Loucy (cell line): ENCODE results near the gene ZNF280D.
"Not testable (repeated sequence)": the region's sequence is repeated elsewhere in the genome, so short reads cannot be mapped to it uniquely, and the experiment has no call there.

Experiments
- H2AFZ ChIP-seq: fragments of 200-600 bp; sonication (generic); 2 replicates; pipeline ENCODE4 v1.6.0; 2016; ENCODE audit warnings: antibody characterized with exemption, mild to moderate bottlenecking, low read length, moderate library complexity
- H3F3A ChIP-seq: fragments of 200-600 bp; 2 replicates; pipeline ENCODE4 v1.6.0; 2016; ENCODE audit warnings: antibody characterized with exemption, low read depth, mild to moderate bottlenecking
- H3K27me3 ChIP-seq: fragments of 200-600 bp; sonication (generic); 2 replicates; pipeline ENCODE4 v1.6.1; 2014; ENCODE audit warnings: low read length, mild to moderate bottlenecking; ENCODE audit not compliant: insufficient read depth, poor library complexity, severe bottlenecking
- H3K36me3 ChIP-seq: fragments of 200-600 bp; sonication (generic); 2 replicates; pipeline ENCODE4 v1.6.1; 2016; ENCODE audit warnings: low read length; ENCODE audit not compliant: insufficient read depth
- H3K4me1 ChIP-seq: fragments of 200-600 bp; sonication (generic); 2 replicates; pipeline ENCODE4 v1.5.1; 2014; ENCODE audit warnings: low read length, mild to moderate bottlenecking; ENCODE audit not compliant: insufficient read depth, poor library complexity, severe bottlenecking
- H3K4me2 ChIP-seq: fragments of 200-600 bp; sonication (generic); 2 replicates; pipeline ENCODE4 v1.6.0; 2014; ENCODE audit warnings: antibody characterized with exemption, low read length, low read depth, mild to moderate bottlenecking; ENCODE audit not compliant: poor library complexity, severe bottlenecking
- H3K4me3 ChIP-seq: fragments of 200-600 bp; sonication (generic); 2 replicates; pipeline ENCODE4 v1.5.1; 2014; ENCODE audit warnings: low read length, mild to moderate bottlenecking, mixed read lengths; ENCODE audit not compliant: poor library complexity, severe bottlenecking
- H3K79me2 ChIP-seq: fragments of 200-600 bp; sonication (generic); 2 replicates; pipeline ENCODE4 v1.6.1; 2014; ENCODE audit warnings: low read length; ENCODE audit not compliant: insufficient read depth
- H3K9ac ChIP-seq: fragments of 200-600 bp; sonication (generic); 2 replicates; pipeline ENCODE4 v1.6.0; 2014; ENCODE audit warnings: mild to moderate bottlenecking, low read depth, low read length, moderate library complexity; ENCODE audit not compliant: poor library complexity, severe bottlenecking
- H3K9me2 ChIP-seq: fragments of 200-600 bp; sonication (generic); replicated peaks from 2 replicates; pipeline ENCODE4 v1.6.1; 2016; ENCODE audit warnings: low read depth, low read length, mixed read lengths
- H3K9me3 ChIP-seq: fragments of 200-600 bp; sonication (generic); 2 replicates; pipeline ENCODE4 v1.6.1; 2014; ENCODE audit warnings: mild to moderate bottlenecking, antibody characterized with exemption, low read length, low read depth; ENCODE audit not compliant: insufficient read depth
- H4K20me1 ChIP-seq: fragments of 200-600 bp; sonication (generic); 2 replicates; pipeline ENCODE4 v1.6.0; 2014; ENCODE audit warnings: antibody characterized with exemption, low read length, mild to moderate bottlenecking; ENCODE audit not compliant: insufficient read depth, poor library complexity, severe bottlenecking
- EZH2phosphoT487 ChIP-seq: fragments of 200-600 bp; IDR thresholded peaks from 2 replicates; pipeline ENCODE4 v1.6.1; 2018; ENCODE audit warnings: antibody characterized with exemption, mild to moderate bottlenecking, moderate library complexity, borderline replicate concordance
- TF ChIP-seq, protein P1 (sequence below): fragments of 200-600 bp; sonication (generic); conservative IDR thresholded peaks from 2 replicates; pipeline ENCODE4 v1.5.1; 2014; ENCODE audit warnings: mild to moderate bottlenecking, antibody characterized with exemption, low read length

The ZNF280D gene, protein sequence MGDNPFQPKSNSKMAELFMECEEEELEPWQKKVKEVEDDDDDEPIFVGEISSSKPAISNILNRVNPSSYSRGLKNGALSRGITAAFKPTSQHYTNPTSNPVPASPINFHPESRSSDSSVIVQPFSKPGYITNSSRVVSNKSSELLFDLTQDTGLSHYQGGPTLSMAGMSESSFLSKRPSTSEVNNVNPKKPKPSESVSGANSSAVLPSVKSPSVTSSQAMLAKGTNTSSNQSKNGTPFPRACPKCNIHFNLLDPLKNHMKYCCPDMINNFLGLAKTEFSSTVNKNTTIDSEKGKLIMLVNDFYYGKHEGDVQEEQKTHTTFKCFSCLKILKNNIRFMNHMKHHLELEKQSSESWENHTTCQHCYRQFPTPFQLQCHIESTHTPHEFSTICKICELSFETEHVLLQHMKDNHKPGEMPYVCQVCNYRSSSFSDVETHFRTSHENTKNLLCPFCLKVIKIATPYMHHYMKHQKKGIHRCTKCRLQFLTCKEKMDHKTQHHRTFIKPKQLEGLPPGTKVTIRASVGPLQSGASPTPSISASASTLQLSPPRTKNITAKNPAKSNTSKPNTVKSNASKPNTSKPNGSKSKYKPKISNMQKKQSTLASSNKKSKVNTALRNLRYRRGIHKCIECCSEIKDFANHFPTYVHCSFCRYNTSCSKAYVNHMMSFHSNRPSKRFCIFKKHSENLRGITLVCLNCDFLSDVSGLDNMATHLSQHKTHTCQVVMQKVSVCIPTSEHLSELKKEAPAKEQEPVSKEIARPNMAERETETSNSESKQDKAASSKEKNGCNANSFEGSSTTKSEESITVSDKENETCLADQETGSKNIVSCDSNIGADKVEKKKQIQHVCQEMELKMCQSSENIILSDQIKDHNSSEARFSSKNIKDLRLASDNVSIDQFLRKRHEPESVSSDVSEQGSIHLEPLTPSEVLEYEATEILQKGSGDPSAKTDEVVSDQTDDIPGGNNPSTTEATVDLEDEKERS

DNA sequence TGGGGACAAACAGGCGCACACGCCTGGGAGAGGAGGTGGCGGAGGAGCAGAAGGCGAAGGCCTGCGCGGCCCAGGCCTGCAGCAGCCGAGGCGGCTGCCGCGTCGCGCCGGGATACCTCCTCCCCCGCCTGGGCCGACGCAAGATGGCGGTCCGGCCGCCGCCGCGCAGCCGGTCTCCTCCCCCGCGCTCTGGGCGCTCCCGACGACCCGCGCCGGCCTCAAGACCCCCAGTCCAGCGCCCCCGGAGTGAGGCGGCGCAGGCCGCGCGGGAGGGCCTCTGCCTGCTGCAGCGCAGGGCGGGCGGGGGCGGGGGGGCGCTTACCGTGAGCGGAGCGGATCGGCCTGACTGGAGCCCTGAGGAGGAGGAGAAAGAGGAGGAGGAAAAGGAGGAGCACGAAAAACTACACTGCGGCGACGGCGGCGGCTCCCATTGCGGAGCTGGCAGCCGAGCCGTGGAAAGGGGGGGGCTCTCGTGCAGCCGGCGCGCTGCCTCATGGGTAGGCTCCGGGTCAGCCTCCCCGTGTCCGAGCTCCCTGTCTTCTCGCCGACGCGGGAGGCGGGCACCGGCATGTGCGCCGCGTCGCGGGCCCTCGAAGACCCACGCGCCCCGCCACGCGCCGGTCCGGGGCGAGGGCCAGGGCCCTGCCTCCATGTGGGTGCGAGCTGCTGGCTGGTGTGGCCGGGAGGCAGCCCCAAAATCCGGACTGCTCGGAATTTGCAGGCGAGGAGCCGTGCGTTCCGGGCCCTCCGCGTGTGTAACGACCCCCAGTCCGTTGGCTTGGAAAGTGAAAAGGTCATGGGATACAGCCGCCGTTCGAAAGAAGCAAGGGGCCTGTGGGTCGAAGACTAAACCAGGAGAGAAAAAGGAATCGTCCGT is at the start of gene ZNF280D:
Gene ZNF280D (minus strand): TSS at position 374 of the 877 bp plus-strand sequence. CDS start 26,400 bp downstream, outside the sequence.
- no peak within 1 kb of the TSS for H3K4me3 ChIP-seq
- H4K20me1 ChIP-seq = no peaks in the 10 kb centered on the region
- H3F3A ChIP-seq = no peaks in the 10 kb centered on the region
- H3K4me2 ChIP-seq = no peak within 1 kb of the TSS
- no peaks in the 10 kb centered on the region for H3K9me3 ChIP-seq
- H3K4me1 ChIP-seq = no peaks in the 10 kb centered on the region
- H3K9me2 ChIP-seq = no peaks in the 10 kb centered on the region
- no peak within 1 kb of the TSS for H3K9ac ChIP-seq
- no peaks in the 10 kb centered on the region for H3K36me3 ChIP-seq
- H3K79me2 ChIP-seq = no peaks in the 10 kb centered on the region
- no peak within 1 kb of the TSS for H2AFZ ChIP-seq
- TF ChIP-seq, protein P1, sequence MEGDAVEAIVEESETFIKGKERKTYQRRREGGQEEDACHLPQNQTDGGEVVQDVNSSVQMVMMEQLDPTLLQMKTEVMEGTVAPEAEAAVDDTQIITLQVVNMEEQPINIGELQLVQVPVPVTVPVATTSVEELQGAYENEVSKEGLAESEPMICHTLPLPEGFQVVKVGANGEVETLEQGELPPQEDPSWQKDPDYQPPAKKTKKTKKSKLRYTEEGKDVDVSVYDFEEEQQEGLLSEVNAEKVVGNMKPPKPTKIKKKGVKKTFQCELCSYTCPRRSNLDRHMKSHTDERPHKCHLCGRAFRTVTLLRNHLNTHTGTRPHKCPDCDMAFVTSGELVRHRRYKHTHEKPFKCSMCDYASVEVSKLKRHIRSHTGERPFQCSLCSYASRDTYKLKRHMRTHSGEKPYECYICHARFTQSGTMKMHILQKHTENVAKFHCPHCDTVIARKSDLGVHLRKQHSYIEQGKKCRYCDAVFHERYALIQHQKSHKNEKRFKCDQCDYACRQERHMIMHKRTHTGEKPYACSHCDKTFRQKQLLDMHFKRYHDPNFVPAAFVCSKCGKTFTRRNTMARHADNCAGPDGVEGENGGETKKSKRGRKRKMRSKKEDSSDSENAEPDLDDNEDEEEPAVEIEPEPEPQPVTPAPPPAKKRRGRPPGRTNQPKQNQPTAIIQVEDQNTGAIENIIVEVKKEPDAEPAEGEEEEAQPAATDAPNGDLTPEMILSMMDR = no peak
- no peak for TF ChIP-seq EZH2phosphoT487
- no peaks in the 10 kb centered on the region for H3K27me3 ChIP-seq

DNA sequence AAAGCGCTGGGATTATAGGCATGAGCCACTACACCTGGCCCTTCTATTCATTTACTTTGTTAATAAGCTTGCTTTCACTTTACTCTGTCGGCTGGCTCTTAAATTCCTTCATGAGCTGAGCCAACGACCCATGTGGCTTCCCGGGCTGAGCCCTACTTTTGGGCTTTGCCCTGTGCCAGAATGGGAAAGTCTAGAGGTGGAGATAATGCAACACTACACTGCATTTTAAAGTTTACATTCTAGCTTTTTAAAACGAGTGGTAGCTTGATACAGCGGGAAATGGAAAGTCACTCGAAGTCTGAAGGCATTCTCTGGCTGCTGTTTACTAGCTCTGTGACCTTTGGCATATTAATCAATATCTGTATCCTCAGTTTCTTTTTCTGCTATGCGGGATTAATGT is 49.0 kb upstream of the ZNF280D start:
- H3K4me1 ChIP-seq = peaks cover 7% of the 10 kb centered on the region
- no peak overlapping the region for H3K4me3 ChIP-seq
- H3K9me2 ChIP-seq = no peaks in the 10 kb centered on the region
- no peak overlapping the region for H2AFZ ChIP-seq
- no peaks in the 10 kb centered on the region for H3K79me2 ChIP-seq
- no peak overlapping the region for H3K9ac ChIP-seq
- H3F3A ChIP-seq = no peaks in the 10 kb centered on the region
- H3K27me3 ChIP-seq = no peaks in the 10 kb centered on the region
- no peak overlapping the region for H3K4me2 ChIP-seq
- H3K36me3 ChIP-seq = no peaks in the 10 kb centered on the region
- peaks cover 12% of the 10 kb centered on the region; the same call in 1 of the 2 replicates for H3K9me3 ChIP-seq
- H4K20me1 ChIP-seq = no peaks in the 10 kb centered on the region
- TF ChIP-seq, protein P1 = no peak
- TF ChIP-seq EZH2phosphoT487 = no peak

DNA sequence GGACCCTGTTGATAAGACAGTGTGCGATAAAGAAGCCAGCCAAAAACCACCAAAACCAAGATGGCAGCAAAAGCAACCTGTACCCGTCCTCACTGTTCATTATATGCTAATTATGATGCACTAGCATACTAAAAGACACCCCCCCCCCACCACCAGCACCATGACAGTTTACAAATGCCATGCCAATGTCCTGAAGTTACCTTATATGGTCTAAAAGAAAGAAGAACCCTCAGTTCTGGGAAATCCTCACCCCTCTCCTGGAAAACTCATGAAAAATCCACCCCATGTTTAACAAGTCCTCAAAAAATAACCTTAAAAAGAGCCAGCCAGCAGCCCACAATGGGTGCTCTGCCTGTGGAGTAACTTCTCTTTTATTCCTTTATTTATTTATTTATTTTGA is 48.4 kb upstream of the ZNF280D start:
- no peaks in the 10 kb centered on the region for H3K27me3 ChIP-seq
- no peaks in the 10 kb centered on the region for H3K79me2 ChIP-seq
- peaks cover 12% of the 10 kb centered on the region; the same call in 1 of the 2 replicates for H3K9me3 ChIP-seq
- H3K9ac ChIP-seq = no peak overlapping the region
- no peaks in the 10 kb centered on the region for H3F3A ChIP-seq
- H2AFZ ChIP-seq = no peak overlapping the region
- no peak overlapping the region for H3K4me2 ChIP-seq
- TF ChIP-seq, protein P1 = no peak
- TF ChIP-seq EZH2phosphoT487 = no peak
- H3K4me1 ChIP-seq = peaks cover 7% of the 10 kb centered on the region
- no peak overlapping the region for H3K4me3 ChIP-seq
- H3K9me2 ChIP-seq = no peaks in the 10 kb centered on the region
- H3K36me3 ChIP-seq = no peaks in the 10 kb centered on the region
- H4K20me1 ChIP-seq = no peaks in the 10 kb centered on the region

DNA sequence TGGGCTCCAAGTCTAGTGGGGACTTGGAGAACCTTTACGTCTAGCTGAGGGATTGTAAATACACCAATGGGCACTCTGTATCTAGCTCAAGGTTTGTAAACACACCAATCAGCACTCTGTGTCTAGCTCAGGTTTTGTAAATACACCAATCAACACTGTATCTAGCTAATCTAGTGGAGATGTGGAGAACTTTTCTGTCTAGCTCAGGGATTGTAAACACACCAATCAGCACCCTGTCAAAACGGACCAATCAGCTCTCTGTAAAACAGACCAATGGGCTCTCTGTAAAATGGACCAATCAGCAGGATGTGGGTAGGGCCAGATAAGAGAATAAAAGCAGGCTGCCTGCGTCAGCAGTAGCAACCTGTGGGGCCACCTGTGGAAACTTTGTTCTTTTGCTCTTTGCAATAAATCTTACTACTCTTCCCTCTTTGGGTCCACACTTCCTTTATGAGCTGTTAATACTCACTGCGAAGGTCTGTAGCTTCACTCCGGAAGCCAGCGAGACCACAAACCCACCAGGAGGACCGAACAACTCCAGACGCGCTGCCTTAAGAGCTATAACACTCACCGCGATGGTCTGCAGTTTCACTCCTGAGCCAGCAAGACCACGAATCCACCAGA is 46.9 kb upstream of the ZNF280D start:
- H3K4me2 ChIP-seq = peak overlapping the region; percentile 51

More for the DNA sequence above, 46.9 kb upstream of the ZNF280D start:
- H3K4me3 ChIP-seq = peak overlapping the region; percentile 26
- H3F3A ChIP-seq, H2AFZ ChIP-seq, H3K27me3 ChIP-seq, H3K79me2 ChIP-seq, H3K36me3 ChIP-seq, H4K20me1 ChIP-seq, H3K9me2 ChIP-seq: not testable (repeated sequence)
- H3K9ac ChIP-seq = peak overlapping the region; percentile 2
- H3K9me3 ChIP-seq = peaks cover 12% of the 10 kb centered on the region; the same call in 1 of the 2 replicates
- H3K4me1 ChIP-seq = peaks cover 19% of the 10 kb centered on the region
